CD14-positive monocyte (primary cell): ENCODE results near the gene ZFP57. TPM values are rescaled to one million over a fixed set of nuclear protein-coding genes. Genes with fewer than 3 reads are reported as not detected.

Source experiments
- DNase-seq, 3 donors: peaks; one replicate each; pipeline ENCODE4 v3.0.0-alpha.2; 2011 to 2022
- H2AFZ ChIP-seq: 2 replicates; pipeline ENCODE4 v1.6.0; 2012; ENCODE audit warnings: mild to moderate bottlenecking, low read depth, low read length, inconsistent platforms; ENCODE audit not compliant: insufficient read depth, poor library complexity, severe bottlenecking
- H3K27ac ChIP-seq, 2 donors: 1 replicate in 1 of 2; 2 replicates in 1 of 2; pipeline ENCODE4 v1.5.1; 2012 to 2013; ENCODE audit warnings: low read length in 2 of 2, control low read depth in 1 of 2, inconsistent platforms in 1 of 2, low read depth in 1 of 2, mild to moderate bottlenecking in 1 of 2
- H3K27me3 ChIP-seq, 2 donors: one replicate each; pipeline versions ENCODE4 v1.6.0 to v1.6.1; 2011 to 2013; ENCODE audit warnings: low read length in 2 of 2; ENCODE audit not compliant: control insufficient read depth in 2 of 2, insufficient read depth in 2 of 2
- H3K36me3 ChIP-seq, 2 donors: replicated peaks in 1 of 2; 1 replicate in 1 of 2; 2 replicates in 1 of 2; pipeline versions ENCODE4 v1.5.1 to v1.6.1; 2012 to 2013; ENCODE audit warnings: low read length in 2 of 2, control low read depth in 1 of 2, inconsistent platforms in 1 of 2, mild to moderate bottlenecking in 1 of 2; ENCODE audit not compliant: insufficient read depth in 2 of 2, control insufficient read depth in 1 of 2
- H3K4me1 ChIP-seq, 2 donors: 1 replicate in 1 of 2; 2 replicates in 1 of 2; pipeline versions ENCODE4 v1.5.1 to v1.6.1; 2012 to 2013; ENCODE audit warnings: low read length in 2 of 2, control low read depth in 1 of 2, inconsistent platforms in 1 of 2, mild to moderate bottlenecking in 1 of 2, moderate library complexity in 1 of 2; ENCODE audit not compliant: insufficient read depth in 2 of 2, control insufficient read depth in 1 of 2
- H3K4me2 ChIP-seq: replicated peaks from 2 replicates; pipeline ENCODE3; 2012; ENCODE audit warnings: low read length, moderate library complexity, mild to moderate bottlenecking; ENCODE audit not compliant: poor library complexity, severe bottlenecking; ENCODE audit errors: extremely low read depth
- H3K4me3 ChIP-seq, 3 experiments: fragments of 200-600 bp in 1 of 3; sonication (generic) in 1 of 3; replicated peaks in 1 of 3; 1 replicate in 2 of 3; 2 replicates in 1 of 3; pipeline ENCODE4 v1.5.1; 2011 to 2013; ENCODE audit warnings: low read length in 3 of 3, mild to moderate bottlenecking in 3 of 3, control low read depth in 2 of 3, low read depth in 2 of 3, inconsistent platforms in 1 of 3, moderate library complexity in 1 of 3
- H3K79me2 ChIP-seq: 2 replicates; pipeline ENCODE4 v1.6.0; 2012; ENCODE audit warnings: mild to moderate bottlenecking, control low read depth, inconsistent platforms, low read length, moderate library complexity; ENCODE audit not compliant: insufficient read depth
- H3K9ac ChIP-seq: 2 replicates; pipeline ENCODE4 v1.6.0; 2017; ENCODE audit warnings: low read length, mild to moderate bottlenecking; ENCODE audit not compliant: insufficient read depth, poor library complexity, severe bottlenecking
- H3K9me3 ChIP-seq, 2 donors: replicated peaks in 1 of 2; 1 replicate in 1 of 2; 2 replicates in 1 of 2; pipeline versions ENCODE4 v1.5.1 to v1.6.1; 2012 to 2013; ENCODE audit warnings: low read length in 2 of 2, control low read depth in 1 of 2; ENCODE audit not compliant: control insufficient read depth in 1 of 2, insufficient read depth in 1 of 2
- H4K20me1 ChIP-seq: 2 replicates; pipeline ENCODE4 v1.6.0; 2012; ENCODE audit warnings: mild to moderate bottlenecking, low read length, control low read depth, moderate library complexity; ENCODE audit not compliant: insufficient read depth
- H3K27ac Mint-ChIP-seq, 7 donors: one replicate each; pipeline ENCODE4 v1.8.0; 2020; ENCODE audit warnings: mild to moderate bottlenecking in 7 of 7, mixed read lengths in 7 of 7, moderate library complexity in 6 of 7, inconsistent platforms in 2 of 7
- H3K27me3 Mint-ChIP-seq, 3 donors: one replicate each; pipeline ENCODE4 v1.8.0; 2021 to 2022; ENCODE audit warnings: low read depth in 3 of 3, mild to moderate bottlenecking in 3 of 3, mixed read lengths in 3 of 3, moderate library complexity in 3 of 3, inconsistent platforms in 1 of 3
- H3K36me3 Mint-ChIP-seq, 2 donors: one replicate each; pipeline ENCODE4 v1.8.0; 2020; ENCODE audit warnings: mixed read lengths in 2 of 2, inconsistent platforms in 1 of 2, mild to moderate bottlenecking in 1 of 2
- H3K4me1 Mint-ChIP-seq: one replicate; pipeline ENCODE4 v1.8.0; 2020; ENCODE audit warnings: mild to moderate bottlenecking, mixed read lengths
- H3K4me3 Mint-ChIP-seq, 2 donors: one replicate each; pipeline ENCODE4 v1.8.0; 2020; ENCODE audit warnings: mild to moderate bottlenecking in 2 of 2, mixed read lengths in 2 of 2, moderate library complexity in 1 of 2
- H3K9me3 Mint-ChIP-seq, 7 donors: one replicate each; pipeline ENCODE4 v1.8.0; 2020 to 2022; ENCODE audit warnings: mixed read lengths in 7 of 7, mild to moderate bottlenecking in 6 of 7, moderate library complexity in 6 of 7, inconsistent platforms in 2 of 7
- CTCF ChIP-seq: fragments of 200-600 bp; IDR thresholded peaks from one replicate; pipeline ENCODE4 v1.8.0; 2022; ENCODE audit warnings: antibody characterized with exemption, mild to moderate bottlenecking
- WGBS: methylation state at CpG from one replicate; pipeline ENCODE4 v1.1.5; 2013; ENCODE audit warnings: missing lambda C conversion rate; ENCODE audit not compliant: insufficient coverage; 5-methylcytosine and 5-hydroxymethylcytosine counted together
- intact Hi-C, 2 donors: fragments of 100-400 bp; cut with micrococcal nuclease; formaldehyde crosslinking; loops; one replicate each; pipeline versions ENCODE4 v1.15.0 to v1.15.1; 2023
- polyA plus RNA-seq, 3 donors: library from polyadenylated mRNA; depleted of rRNA in 1 of 3; unstranded in 2 of 3; stranded (reverse) in 1 of 3; fragments of 300-500 nt in 2 of 3; fragments of >200 nt in 1 of 3; fragmentation: Illumina TruSeq in 2 of 3; gene quantifications; 1 replicate in 2 of 3; 2 replicates in 1 of 3; pipeline ENCODE4 v1.2.3, GENCODE V29; 2012 to 2021

Gene ZFP57
- polyA plus RNA-seq, 3 donors, result 0.72 TPM; not detected in 2

GRCh38 chr6:29671026-29671425, 9.9 kb downstream of the ZFP57 start:
- Histone ChIP-seq H3K4me3 (no peak overlapping the region), H3K27me3 (no peaks in the 10 kb centered on the region), H3K36me3 (no peaks in the 10 kb centered on the region), H3K9me3 (no peaks in the 10 kb centered on the region), H3K4me2 (no peak overlapping the region), H2AFZ (no peak overlapping the region), H3K9ac (no peak overlapping the region), H4K20me1 (no peaks in the 10 kb centered on the region), H3K27ac (no peak overlapping the region), H3K4me1 (no peaks in the 10 kb centered on the region), H3K79me2 (no peaks in the 10 kb centered on the region)
- WGBS, result no CpG with 5 or more reads among the region's 1 CpG
- Mint-ChIP-seq H3K4me1 (peaks cover 4% of the 10 kb centered on the region), H3K27ac (no peak overlapping the region), H3K36me3 (no peaks in the 10 kb centered on the region), H3K4me3 (no peak overlapping the region), H3K27me3 (peaks cover 1 to 23% (median 10%) of the 10 kb centered on the region in 3 donors), H3K9me3 (peaks cover 0 to 1% (median 0%) of the 10 kb centered on the region in 7 donors)
- DNase-seq, result no peak
- intact Hi-C loops, result no loop called here
- no peak for TF ChIP-seq CTCF

GRCh38 chr6:29667158-29667557, 13.8 kb downstream of the ZFP57 start:
- intact Hi-C loops, result no loop called here
- peaks cover 7 to 34% (median 20%) of the 10 kb centered on the region in 3 donors for H3K27me3 Mint-ChIP-seq
- 92% methylated on average over 4 of the region's 5 CpGs for WGBS
- Histone ChIP-seq H3K36me3 (no peaks in the 10 kb centered on the region), H3K27me3 (peaks cover 0 to 4% of the 10 kb centered on the region in 2 donors), H3K4me2 (no peak overlapping the region), H3K9me3 (no peaks in the 10 kb centered on the region), H2AFZ (no peak overlapping the region), H3K4me3 (no peak overlapping the region), H3K4me1 (no peaks in the 10 kb centered on the region), H4K20me1 (no peaks in the 10 kb centered on the region), H3K9ac (no peak overlapping the region), H3K79me2 (no peaks in the 10 kb centered on the region), H3K27ac (no peak overlapping the region)
- no peak overlapping the region for H3K4me3 Mint-ChIP-seq
- H3K27ac Mint-ChIP-seq, result no peak overlapping the region
- no peaks in the 10 kb centered on the region for H3K36me3 Mint-ChIP-seq
- DNase-seq, result no peak
- no peaks in the 10 kb centered on the region for H3K9me3 Mint-ChIP-seq
- peaks cover 2% of the 10 kb centered on the region for H3K4me1 Mint-ChIP-seq
- TF ChIP-seq CTCF, result no peak
